Ishikawa (cell line): ENCODE measurements around the gene TNFAIP1.

Experiments
- CEBPB ChIP-seq: IDR thresholded peaks from 2 replicates; pipeline ENCODE4 v1.6.1; 2012
- CREB1 ChIP-seq: IDR thresholded peaks from 2 replicates; pipeline ENCODE4 v1.6.1; 2012; ENCODE audit warnings: low read depth
- EGR1 ChIP-seq: IDR thresholded peaks from 2 replicates; pipeline ENCODE4 v1.6.1; 2012
- EP300 ChIP-seq: IDR thresholded peaks from 2 replicates; pipeline ENCODE4 v1.6.1; 2012; ENCODE audit warnings: borderline replicate concordance
- MAX ChIP-seq: IDR thresholded peaks from 2 replicates; pipeline ENCODE4 v1.6.1; 2012
- NFIC ChIP-seq: IDR thresholded peaks from 2 replicates; pipeline ENCODE4 v1.6.1; 2012
- RAD21 ChIP-seq: IDR thresholded peaks from 2 replicates; pipeline ENCODE4 v1.6.1; 2012; ENCODE audit warnings: low read depth
- TAF1 ChIP-seq: IDR thresholded peaks from 2 replicates; pipeline ENCODE4 v1.6.1; 2012; ENCODE audit warnings: low read depth, mild to moderate bottlenecking
- TCF12 ChIP-seq: IDR thresholded peaks from 2 replicates; pipeline ENCODE4 v1.6.1; 2012; ENCODE audit warnings: low read depth
- TEAD4 ChIP-seq: IDR thresholded peaks from 2 replicates; pipeline ENCODE4 v1.6.1; 2012
- YY1 ChIP-seq: IDR thresholded peaks from 2 replicates; pipeline ENCODE4 v1.6.1; 2012; ENCODE audit warnings: low read depth
- ZBTB7A ChIP-seq: IDR thresholded peaks from 2 replicates; pipeline ENCODE4 v1.6.1; 2012; ENCODE audit warnings: low read depth
- TF ChIP-seq, protein P1 (sequence below): IDR thresholded peaks from 2 replicates; pipeline ENCODE4 v1.6.1; 2012; ENCODE audit warnings: low read depth, mild to moderate bottlenecking
- TF ChIP-seq, protein P2 (sequence below): IDR thresholded peaks from 2 replicates; pipeline ENCODE4 v1.6.1; 2012

Gene TNFAIP1

DNA sequence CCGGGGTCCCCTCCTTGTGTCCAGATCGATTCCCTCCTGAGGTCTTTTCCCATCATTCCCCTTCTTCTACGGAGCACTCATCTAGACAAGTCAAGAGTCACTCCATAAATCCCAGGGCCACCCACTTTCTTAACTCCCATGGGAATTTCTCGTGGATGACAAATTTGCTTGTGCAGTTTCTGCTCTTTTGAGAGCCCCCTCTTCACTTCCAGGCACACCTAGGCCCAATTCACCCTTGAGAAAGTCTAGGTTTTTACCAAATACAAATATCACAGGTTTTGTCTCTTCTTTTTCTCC lies 22.3 kb downstream of the TNFAIP1 start:
- TF ChIP-seq, protein P1, sequence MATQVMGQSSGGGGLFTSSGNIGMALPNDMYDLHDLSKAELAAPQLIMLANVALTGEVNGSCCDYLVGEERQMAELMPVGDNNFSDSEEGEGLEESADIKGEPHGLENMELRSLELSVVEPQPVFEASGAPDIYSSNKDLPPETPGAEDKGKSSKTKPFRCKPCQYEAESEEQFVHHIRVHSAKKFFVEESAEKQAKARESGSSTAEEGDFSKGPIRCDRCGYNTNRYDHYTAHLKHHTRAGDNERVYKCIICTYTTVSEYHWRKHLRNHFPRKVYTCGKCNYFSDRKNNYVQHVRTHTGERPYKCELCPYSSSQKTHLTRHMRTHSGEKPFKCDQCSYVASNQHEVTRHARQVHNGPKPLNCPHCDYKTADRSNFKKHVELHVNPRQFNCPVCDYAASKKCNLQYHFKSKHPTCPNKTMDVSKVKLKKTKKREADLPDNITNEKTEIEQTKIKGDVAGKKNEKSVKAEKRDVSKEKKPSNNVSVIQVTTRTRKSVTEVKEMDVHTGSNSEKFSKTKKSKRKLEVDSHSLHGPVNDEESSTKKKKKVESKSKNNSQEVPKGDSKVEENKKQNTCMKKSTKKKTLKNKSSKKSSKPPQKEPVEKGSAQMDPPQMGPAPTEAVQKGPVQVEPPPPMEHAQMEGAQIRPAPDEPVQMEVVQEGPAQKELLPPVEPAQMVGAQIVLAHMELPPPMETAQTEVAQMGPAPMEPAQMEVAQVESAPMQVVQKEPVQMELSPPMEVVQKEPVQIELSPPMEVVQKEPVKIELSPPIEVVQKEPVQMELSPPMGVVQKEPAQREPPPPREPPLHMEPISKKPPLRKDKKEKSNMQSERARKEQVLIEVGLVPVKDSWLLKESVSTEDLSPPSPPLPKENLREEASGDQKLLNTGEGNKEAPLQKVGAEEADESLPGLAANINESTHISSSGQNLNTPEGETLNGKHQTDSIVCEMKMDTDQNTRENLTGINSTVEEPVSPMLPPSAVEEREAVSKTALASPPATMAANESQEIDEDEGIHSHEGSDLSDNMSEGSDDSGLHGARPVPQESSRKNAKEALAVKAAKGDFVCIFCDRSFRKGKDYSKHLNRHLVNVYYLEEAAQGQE: no peak
- TF ChIP-seq NFIC: no peak
- no peak for TF ChIP-seq EGR1
- no peak for TF ChIP-seq TCF12
- no peak for TF ChIP-seq TEAD4
- no peak for TF ChIP-seq TAF1
- TF ChIP-seq RAD21: no peak
- TF ChIP-seq, protein P2, sequence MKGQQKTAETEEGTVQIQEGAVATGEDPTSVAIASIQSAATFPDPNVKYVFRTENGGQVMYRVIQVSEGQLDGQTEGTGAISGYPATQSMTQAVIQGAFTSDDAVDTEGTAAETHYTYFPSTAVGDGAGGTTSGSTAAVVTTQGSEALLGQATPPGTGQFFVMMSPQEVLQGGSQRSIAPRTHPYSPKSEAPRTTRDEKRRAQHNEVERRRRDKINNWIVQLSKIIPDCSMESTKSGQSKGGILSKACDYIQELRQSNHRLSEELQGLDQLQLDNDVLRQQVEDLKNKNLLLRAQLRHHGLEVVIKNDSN: no peak
- TF ChIP-seq CEBPB: no peak
- no peak for TF ChIP-seq ZBTB7A
- TF ChIP-seq EP300: no peak
- no peak for TF ChIP-seq MAX
- TF ChIP-seq YY1: no peak

GRCh38 chr17:28363186-28363585 lies 27.6 kb downstream of the TNFAIP1 start:
- TF ChIP-seq TAF1: no peak

DNA sequence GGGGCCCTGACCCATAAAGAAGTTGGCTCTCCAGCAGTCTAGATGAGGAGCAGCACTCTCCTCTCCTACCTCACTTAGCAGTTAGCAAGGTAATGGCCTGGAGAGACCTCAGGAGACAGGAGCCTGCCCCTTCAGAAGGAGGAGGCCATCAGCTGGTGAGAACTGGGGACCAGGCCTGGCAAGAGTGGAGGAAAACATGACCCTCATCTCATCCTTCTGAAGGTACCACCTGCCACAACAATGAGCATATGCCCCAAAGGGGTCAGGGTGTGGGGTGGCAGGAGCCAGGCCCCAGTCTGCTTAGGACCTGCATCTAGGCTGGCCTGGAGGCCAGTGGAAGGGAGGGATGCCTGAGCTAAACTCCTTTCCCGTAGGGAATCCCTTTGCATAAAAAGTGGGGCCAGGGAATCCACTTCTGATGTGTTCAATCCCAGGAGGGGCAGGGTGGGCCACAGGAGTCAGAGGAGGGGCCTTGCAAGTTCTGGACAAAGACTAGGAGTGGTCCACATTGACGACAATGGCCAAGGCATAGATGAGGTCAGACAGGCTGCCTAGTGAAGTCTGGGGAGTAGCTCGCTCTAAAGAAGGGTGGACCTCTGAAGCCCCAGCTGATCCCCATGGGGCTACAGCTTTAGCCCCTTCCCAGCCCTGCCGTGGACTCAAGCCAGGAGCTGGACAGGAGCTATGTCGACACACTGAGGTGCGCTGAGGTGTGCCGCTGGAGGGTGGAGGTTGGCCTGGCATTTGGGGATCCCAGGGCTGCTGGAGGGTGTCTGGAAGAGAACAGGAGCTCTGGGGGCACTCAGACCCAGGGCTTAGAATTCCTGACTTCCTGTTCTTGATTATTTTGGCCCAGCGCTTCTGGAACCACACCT lies 28.5 kb downstream of the TNFAIP1 start:
- TF ChIP-seq CEBPB: no peak
- no peak for TF ChIP-seq EP300
- TF ChIP-seq, protein P2: no peak
- no peak for TF ChIP-seq ZBTB7A
- no peak for TF ChIP-seq RAD21
- TF ChIP-seq YY1: no peak
- TF ChIP-seq TEAD4: no peak
- TF ChIP-seq, protein P1: no peak
- TF ChIP-seq NFIC: no peak
- no peak for TF ChIP-seq TCF12
- no peak for TF ChIP-seq EGR1
- TF ChIP-seq CREB1: no peak
- no peak for TF ChIP-seq TAF1
- no peak for TF ChIP-seq MAX

DNA sequence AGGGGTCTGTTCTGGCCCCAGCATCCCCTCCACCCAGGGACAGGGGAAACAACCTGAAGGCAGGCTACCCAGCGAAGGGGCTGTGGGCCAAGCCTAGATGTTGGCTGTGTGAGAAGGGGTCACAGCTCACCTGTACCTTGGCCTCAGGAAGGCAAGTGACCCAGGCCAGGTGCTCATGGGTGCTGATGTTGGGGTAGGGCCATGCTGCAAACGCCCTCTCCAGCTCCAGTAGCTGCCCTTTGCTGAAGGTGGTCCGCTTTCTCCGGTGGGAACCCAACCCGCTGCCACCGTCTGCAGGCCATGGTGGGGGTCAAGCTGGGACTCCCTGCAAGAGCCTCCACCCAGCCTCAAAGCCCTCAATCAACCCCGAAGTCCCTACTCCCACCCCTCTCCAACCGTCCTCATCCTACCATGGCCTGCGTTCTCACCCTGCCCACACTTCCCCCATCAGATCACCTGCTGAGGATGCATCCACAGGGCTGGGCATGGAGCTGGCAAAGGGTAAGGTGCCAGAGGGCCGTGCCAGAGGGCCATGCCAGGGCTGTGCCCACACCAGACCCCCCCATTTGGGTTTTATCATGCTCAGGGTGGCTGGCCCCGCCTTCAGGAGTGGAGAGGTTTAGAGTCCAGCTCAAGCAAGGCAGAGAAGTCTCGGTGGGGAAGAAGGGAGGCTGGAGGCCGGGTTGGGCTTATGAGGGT lies 29.3 kb downstream of the TNFAIP1 start, which contains the start of gene SEBOX:
Gene SEBOX (minus strand): TSS at position 535 of the 699 bp plus-strand sequence. CDS start 48 bp downstream, at position 487.
- no peak for TF ChIP-seq EP300
- no peak for TF ChIP-seq TCF12
- no peak for TF ChIP-seq MAX
- TF ChIP-seq YY1: no peak
- TF ChIP-seq, protein P2: no peak

DNA sequence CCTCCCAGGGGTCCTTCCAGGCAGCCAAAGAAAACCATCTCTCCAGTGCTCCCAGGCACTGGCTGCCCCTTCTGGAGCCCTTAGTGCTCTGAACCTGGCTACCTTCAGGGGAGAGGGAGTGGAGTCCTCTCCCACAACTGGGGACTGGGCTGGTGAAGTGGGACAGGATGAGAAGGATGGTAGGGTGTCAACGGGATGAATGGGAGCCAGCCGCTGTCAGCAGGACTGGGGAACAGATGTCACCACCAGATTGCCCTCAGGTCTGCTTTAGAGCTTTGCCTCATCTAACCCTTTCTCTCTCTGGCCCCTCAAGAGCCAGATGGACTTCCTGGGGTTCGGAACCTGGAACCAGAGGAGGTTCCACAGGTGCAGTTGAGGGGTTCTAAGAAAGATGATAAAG lies 29.9 kb downstream of the TNFAIP1 start:
- TF ChIP-seq, protein P2: no peak
- TF ChIP-seq ZBTB7A: no peak
- TF ChIP-seq MAX: no peak
- TF ChIP-seq EGR1: no peak
- TF ChIP-seq RAD21: no peak
- no peak for TF ChIP-seq CREB1
- TF ChIP-seq TEAD4: no peak
- TF ChIP-seq YY1: no peak
- TF ChIP-seq CEBPB: no peak
- TF ChIP-seq TAF1: no peak
- no peak for TF ChIP-seq NFIC
- TF ChIP-seq, protein P1: no peak
- TF ChIP-seq EP300: no peak
